ENCODE measurements around the gene EHD4. TPM values are rescaled to one million over a fixed set of nuclear protein-coding genes. Genes with fewer than 3 reads are reported as not detected.

The EHD4 gene
- total and polyA plus RNA-seq, 2 donors (not counting 3 experiments of a cell fraction or from before 2014, with no cell fraction given): 96.7 to 128 TPM

GRCh38 chr15:41992803-41993190, 20.4 kb upstream of the EHD4 start:
- Histone ChIP-seq H4K20me1 (replicated peaks; ENCODE audit: control insufficient read depth, extremely low read depth, insufficient read depth, low read length) (no peaks in the 10 kb centered on the region), H3K9me1 (replicated peaks; ENCODE audit: control insufficient read depth, extremely low read depth, insufficient read depth, low read length) (no peaks in the 10 kb centered on the region), H3K27me3 (ENCODE audit: control insufficient read depth in 2 of 2, insufficient read depth in 2 of 2, low read length in 2 of 2) (no peaks in the 10 kb centered on the region), H3K79me2 (ENCODE audit: control insufficient read depth, insufficient read depth, low read length) (no peaks in the 10 kb centered on the region), H3K36me3 (ENCODE audit: control insufficient read depth in 2 of 2, extremely low read depth in 1 of 2, insufficient read depth in 2 of 2, low read length in 2 of 2) (no peaks in the 10 kb centered on the region), H2AFZ (ENCODE audit: low read depth, low read length) (no peak overlapping the region), H3K27ac (ENCODE audit: insufficient read depth, low read depth, low read length) (no peak overlapping the region), H3K9me3 (replicated peaks; ENCODE audit: control insufficient read depth, insufficient read depth, low read length) (no peaks in the 10 kb centered on the region), H3K9ac (replicated peaks; ENCODE audit: extremely low read depth, insufficient read depth, low read length) (no peak overlapping the region), H3K4me1 (ENCODE audit: control insufficient read depth, extremely low read depth, insufficient read depth, low read length) (peaks cover 5% of the 10 kb centered on the region), H3K4me2 (ENCODE audit: insufficient read depth, low read length) (no peak overlapping the region), H3K4me3 (replicated peaks in 1 of 3; ENCODE audit: insufficient read depth in 1 of 3, low read depth in 1 of 3, low read length in 3 of 3) (no peak overlapping the region)
- FAIRE-seq: no peak
- dilution Hi-C loops (cut with MboI; ENCODE audit: extremely low pct_ligation_motif_present, low sequenced_read_pairs) (no loop called here), intact Hi-C loops (cut with micrococcal nuclease) (no loop called here)
- ChIA-PET POLR2A (no interaction called here), CTCF (interaction anchor here (1.0 to 11.0 kb wide), 5 partner anchors 8 to 142 kb away, joined by 3 to 116 read pairs (median 31); no protein-coding TSS in a partner anchor)
- TF ChIP-seq MYC (IDR thresholded peaks at IDR 0.05; ENCODE audit: low read depth, low read length) (no peak), CTCF (IDR thresholded peaks at IDR 0.05; ENCODE audit: extremely low read depth in 1 of 2, insufficient read depth in 1 of 2, low read depth in 1 of 2, low read length in 2 of 2) (no peak), GATA2 (IDR thresholded peaks at IDR 0.05; ENCODE audit: insufficient read depth, insufficient read length, low read depth, low read length) (no peak), POLR2A (IDR thresholded peaks at IDR 0.05; ENCODE audit: low read depth, low read length) (no peak), FOS (IDR thresholded peaks at IDR 0.05; ENCODE audit: borderline replicate concordance, insufficient read depth, low read length) (no peak), EZH2 (IDR thresholded peaks at IDR 0.05; ENCODE audit: borderline replicate concordance, low read depth, low read length, severe bottlenecking) (no peak), JUN (IDR thresholded peaks at IDR 0.05; ENCODE audit: borderline replicate concordance, insufficient read depth, insufficient read length, low read depth) (no peak), MAX (IDR thresholded peaks at IDR 0.05; ENCODE audit: insufficient read depth, insufficient read length) (no peak), POLR2AphosphoS5 (IDR thresholded peaks at IDR 0.05; ENCODE audit: insufficient read depth, low read depth, low read length) (no peak)
- DNase-seq (ENCODE audit: low read depth, low spot score): no peak
- no TSS peak for BruUV-seq (replicated peaks)
